Heart right ventricle (tissue), 16 donors: ENCODE measurements around the gene SOS1. TPM values are rescaled to one million over a fixed set of nuclear protein-coding genes. Genes with fewer than 3 reads are reported as not detected.
"Not testable (repeated sequence)": the region's sequence is repeated elsewhere in the genome, so short reads cannot be mapped to it uniquely, and the experiment has no call there.

ENCODE experiments used
- ATAC-seq, 8 donors: fragments of 200-7000 bp; cut with Tn5 transposase; one replicate each; pipeline ENCODE4 v1.9.1; 2020; ENCODE audit warnings: mild to moderate bottlenecking in 8 of 8, moderate library complexity in 8 of 8, moderate number of reproducible peaks in 1 of 8
- DNase-seq, 2 donors: peaks; one replicate each; pipeline ENCODE4 v3.0.0-alpha.2; 2020
- H3K27ac ChIP-seq, 10 donors: fragments of 200-600 bp; sonication (generic) in 2 of 10; one replicate each; pipeline versions ENCODE4 v1.5.0 to v1.8.0; 2020 to 2022; ENCODE audit warnings: mild to moderate bottlenecking in 3 of 10
- H3K27me3 ChIP-seq, 7 donors: fragments of 200-600 bp; one replicate each; pipeline ENCODE4 v1.8.0; 2021 to 2022; ENCODE audit warnings: mild to moderate bottlenecking in 2 of 7
- H3K36me3 ChIP-seq, 9 donors: fragments of 200-600 bp; sonication (generic) in 1 of 9; one replicate each; pipeline versions ENCODE4 v1.5.0 to v1.8.0; 2020 to 2022; ENCODE audit warnings: mild to moderate bottlenecking in 2 of 9
- H3K4me1 ChIP-seq, 9 donors: fragments of 200-600 bp; sonication (generic) in 1 of 9; one replicate each; pipeline versions ENCODE4 v1.5.0 to v1.8.0; 2020 to 2022; ENCODE audit warnings: mild to moderate bottlenecking in 4 of 9
- H3K4me3 ChIP-seq, 10 donors: fragments of 200-600 bp; sonication (generic) in 2 of 10; one replicate each; pipeline versions ENCODE4 v1.5.0 to v1.8.0; 2020 to 2022; ENCODE audit warnings: mild to moderate bottlenecking in 7 of 10, moderate library complexity in 2 of 10
- H3K9me3 ChIP-seq, 11 donors: fragments of 200-600 bp in 10 of 11; sonication (generic) in 2 of 11; one replicate each; pipeline versions ENCODE4 v1.5.0 to v1.8.0; 2013 to 2022; ENCODE audit warnings: mild to moderate bottlenecking in 2 of 11, control low read depth in 1 of 11, moderate library complexity in 1 of 11
- CTCF ChIP-seq, 9 donors: fragments of 200-600 bp; sonication (generic) in 2 of 9; IDR thresholded peaks; one replicate each; pipeline versions ENCODE4 v1.5.0 to v1.8.0; 2021 to 2022; ENCODE audit warnings: antibody characterized with exemption in 9 of 9, mild to moderate bottlenecking in 5 of 9, moderate library complexity in 1 of 9
- WGBS, 2 donors: extraction: QIAGEN DNeasy Blood & Tissue Kit; methylation state at CpG; one replicate each; pipeline ENCODE4 v1.1.7; 2013; ENCODE audit warnings: inconsistent platforms in 1 of 2; 5-methylcytosine and 5-hydroxymethylcytosine counted together
- intact Hi-C, 10 donors: fragments of 100-400 bp; cut with DNase I; formaldehyde crosslinking; loops; one replicate each; pipeline versions ENCODE4 v1.11.1 to v1.14.2; 2022
- polyA plus RNA-seq, 2 donors: library from polyadenylated mRNA; stranded (reverse); fragments of 200-250 nt; gene quantifications; one replicate each; pipeline ENCODE4 v1.2.3, GENCODE V29; 2013
- total RNA-seq, 10 donors: library from RNA; stranded (reverse); fragmentation: NEBNext Ultra II Directional in 3 of 10; extraction: Animal tissue kit (Norgen Biotek cat#: 25700) in 3 of 10; gene quantifications; one replicate each; pipeline versions ENCODE4 v1.2.1 to v1.2.4, GENCODE V29; 2021 to 2023
- donor health status: Arrhythmogenic right ventricular cardiomyopathy.
- donor health status: ischemic (EF 13 %, LVEDD 7.1; RV severe dilation, severe dysfunction).
- donor health status: healthy with polysubstance abuse.
- donor health status: DM: no; HTN: yes; CAD: no.
- donor health status: DM: no; HTN: no; CAD: no.
- donor health status: ischemic (EF 25% LVEDD 6.9; RV normal size, moderate dysfunction).
- donor health status: ischemic (EF 25% LVEDD 5.7; RV mildly dilated, moderate dysfunction).
- donor health status: healthy.
- donor health status: DM: yes; HTN: yes; CAD: no.
- donor health status: Ischemic cardiomyopathy.
- donor health status: ischemic (EF 35%, LVEDD 5.7; RV mildly dilated, moderate dysfunction).
- donor health status: nonischemic (EF 11% LVEDD 7.7; RV severe dilation, severe dysfunction).
- donor health status: DM: yes; HTN: yes; CAD: no.
- donor health status: PGD.
- donor health status: ischemic (EF 29% LVEDD 5.4; RV normal size, mild dysfunction).
- donor health status: nonischemic (EF 23%, LVEDD 6.1; RV moderate dilation, normal function).

The SOS1 gene
- total and polyA plus RNA-seq, 12 donors = 5.8 to 37.8 (median 23.1) TPM

- no peaks in the 10 kb centered on the region for H3K27me3 ChIP-seq
- WGBS, 2 donors = 78 to 85% methylated on average over 3 of the region's 3 CpGs
- no peak for DNase-seq
- ATAC-seq = no peak
- H3K4me1 ChIP-seq = peaks cover 0 to 5% (median 0%) of the 10 kb centered on the region in 9 donors
- no peaks in the 10 kb centered on the region for H3K9me3 ChIP-seq
- no peak for TF ChIP-seq CTCF (IDR thresholded peaks at IDR 0.05)
- H3K4me3 ChIP-seq = no peak overlapping the region
- no peaks in the 10 kb centered on the region for H3K36me3 ChIP-seq
- intact Hi-C loops = no loop called here
- no peak overlapping the region for H3K27ac ChIP-seq
Observed at GRCh38 chr2:38937548-38937947, 183.3 kb downstream of the SOS1 start.

DNA sequence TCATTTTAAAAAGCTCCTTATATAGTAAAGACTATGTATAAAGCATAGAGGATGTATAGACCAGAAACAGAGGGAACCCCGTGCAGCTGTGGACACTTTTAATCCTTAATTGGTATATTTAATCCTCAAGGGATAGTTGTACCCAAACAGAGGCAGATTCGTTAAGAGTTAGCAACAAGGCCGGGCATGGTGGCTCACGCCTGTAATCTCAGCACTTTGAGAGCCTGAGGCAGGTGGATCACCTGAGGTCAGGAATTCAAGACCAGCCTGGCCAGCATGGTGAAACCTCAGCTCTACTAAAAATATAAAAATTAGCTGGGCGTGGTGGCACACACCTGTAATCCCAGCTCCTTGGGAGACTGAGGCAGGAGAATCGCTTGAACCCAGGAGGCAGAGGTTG lies 184.3 kb downstream of the SOS1 start:
- 88 to 92% methylated on average over 6 of the region's 6 CpGs for WGBS, 2 donors
- H3K9me3 ChIP-seq, H3K4me3 ChIP-seq, H3K27ac ChIP-seq, H3K36me3 ChIP-seq, intact Hi-C loops, DNase-seq, H3K4me1 ChIP-seq, ATAC-seq, H3K27me3 ChIP-seq: not testable (repeated sequence)

DNA sequence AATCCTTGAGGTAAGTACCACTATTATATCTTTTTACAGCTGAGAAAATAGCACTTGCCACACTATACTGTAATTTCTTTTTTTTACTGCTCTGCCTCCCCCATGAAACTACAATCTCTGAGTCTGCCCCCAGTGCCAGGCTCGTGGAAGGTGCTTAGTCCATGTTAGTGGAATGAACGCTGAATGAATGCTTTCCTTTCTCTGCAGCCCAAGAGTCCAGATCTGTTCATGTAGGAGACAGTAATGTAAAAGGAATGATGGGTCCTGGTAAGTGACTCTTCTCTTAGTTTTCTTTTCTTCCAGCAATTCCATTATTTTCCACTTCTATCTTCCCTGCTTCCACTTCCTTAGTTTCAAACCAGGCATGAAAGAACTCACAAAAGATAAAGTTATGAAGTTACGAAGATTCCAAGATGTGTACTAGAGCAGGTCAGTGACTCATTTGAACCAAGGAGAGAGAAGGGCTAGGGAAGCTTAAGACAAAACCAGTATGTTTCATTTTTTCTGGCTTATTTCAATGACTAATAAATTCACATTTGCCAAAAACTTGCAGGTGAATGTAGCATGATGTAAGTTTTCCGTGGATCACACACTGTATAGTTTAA lies 185.2 kb downstream of the SOS1 start:
- Histone ChIP-seq H3K27ac (no peak overlapping the region), H3K36me3 (no peaks in the 10 kb centered on the region), H3K27me3 (no peaks in the 10 kb centered on the region), H3K4me3 (no peak overlapping the region), H3K9me3 (no peaks in the 10 kb centered on the region), H3K4me1 (peaks cover 0 to 6% (median 0%) of the 10 kb centered on the region in 9 donors)
- ATAC-seq (no peak), DNase-seq (no peak)
- TF ChIP-seq CTCF (IDR thresholded peaks at IDR 0.05) = no peak
- intact Hi-C loops = no loop called here
- 89 to 91% methylated on average over 4 of the region's 4 CpGs for WGBS, 2 donors

GRCh38 chr2:38934742-38935141 lies 186.1 kb downstream of the SOS1 start:
- no peak for TF ChIP-seq CTCF (IDR thresholded peaks at IDR 0.05)
- Histone ChIP-seq H3K27ac (no peak overlapping the region), H3K9me3 (no peaks in the 10 kb centered on the region), H3K4me3 (no peak overlapping the region), H3K4me1 (peaks cover 0 to 6% (median 0%) of the 10 kb centered on the region in 9 donors), H3K27me3 (no peaks in the 10 kb centered on the region), H3K36me3 (peaks cover 0 to under 1% (median 0%) of the 10 kb centered on the region in 9 donors)
- ATAC-seq (no peak), DNase-seq (no peak)
- 64 to 75% methylated on average over 5 of the region's 5 CpGs for WGBS, 2 donors
- intact Hi-C loops = no loop called here

GRCh38 chr2:38933653-38934052 lies 187.2 kb downstream of the SOS1 start:
- DNase-seq (no peak), ATAC-seq (no peak)
- Histone ChIP-seq H3K4me3 (no peak overlapping the region), H3K27ac (no peak overlapping the region), H3K27me3 (no peaks in the 10 kb centered on the region), H3K9me3 (no peaks in the 10 kb centered on the region), H3K4me1 (peaks cover 0 to 6% (median 0%) of the 10 kb centered on the region in 9 donors), H3K36me3 (peaks cover 0 to 4% (median 0%) of the 10 kb centered on the region in 9 donors)
- 89 to 91% methylated on average over 3 of the region's 3 CpGs for WGBS, 2 donors
- TF ChIP-seq CTCF (IDR thresholded peaks at IDR 0.05) = no peak
- intact Hi-C loops = no loop called here
